ENCODE data around the gene RASGEF1C. TPM values are rescaled to one million over a fixed set of nuclear protein-coding genes. Genes with fewer than 3 reads are reported as not detected.

The RASGEF1C gene
- total RNA-seq, 3 donors from 2014 or later = 0.73 TPM; not detected in 2

DNA sequence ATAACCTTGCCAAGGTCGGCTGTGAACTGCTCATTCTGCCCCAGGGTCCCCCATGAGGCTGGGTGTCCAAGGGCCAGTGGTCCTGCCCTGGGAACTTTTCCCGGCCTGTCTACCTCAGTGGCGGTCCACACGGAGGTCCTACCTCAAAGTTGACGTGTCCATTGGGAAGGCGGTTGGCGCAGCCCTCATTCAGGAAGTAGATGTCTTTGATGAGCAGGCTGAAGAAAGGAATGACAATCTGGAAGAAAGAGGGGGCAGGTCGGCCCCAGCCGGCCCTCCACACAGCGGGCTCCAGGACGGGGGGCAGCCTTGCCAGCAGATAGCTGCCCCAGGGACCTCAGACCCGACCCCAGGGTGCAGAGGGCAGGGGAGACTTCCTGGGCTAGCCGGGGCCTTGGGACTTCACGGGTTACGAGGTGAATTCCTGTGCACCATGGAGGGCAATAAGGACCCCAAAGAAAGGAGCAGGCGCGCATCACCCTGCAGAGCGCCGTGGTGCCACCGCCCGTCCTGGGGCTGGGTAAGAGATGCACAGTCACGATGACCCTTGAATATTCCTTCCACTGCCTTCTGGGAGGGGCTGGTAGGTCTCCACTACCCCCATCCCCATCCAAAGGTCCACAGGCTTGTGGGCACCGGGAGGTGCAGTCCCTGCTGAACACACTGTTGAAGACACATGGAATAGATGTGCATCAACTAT, 94.6 kb downstream of the RASGEF1C start:
- peak in 1 of 2 donors; percentile 34 for DNase-seq (ENCODE audit: low spot score in 2 of 2)
- Histone ChIP-seq H3K27ac (no peak overlapping the region), H3K9me3 (no peaks in the 10 kb centered on the region), H3K36me3 (no peaks in the 10 kb centered on the region), H3K4me1 (no peaks in the 10 kb centered on the region), H3K4me3 (no peak overlapping the region), H3K27me3 (peaks cover 0 to 9% of the 10 kb centered on the region in 2 donors)
- intact Hi-C loops (cut with DNase I; ENCODE audit: low total_unique reads) = no loop called here
- no peak for TF ChIP-seq POLR2AphosphoS5 (IDR thresholded peaks at IDR 0.05)
- TF ChIP-seq POLR2A (IDR thresholded peaks at IDR 0.05) = no peak
- TF ChIP-seq, protein P1, sequence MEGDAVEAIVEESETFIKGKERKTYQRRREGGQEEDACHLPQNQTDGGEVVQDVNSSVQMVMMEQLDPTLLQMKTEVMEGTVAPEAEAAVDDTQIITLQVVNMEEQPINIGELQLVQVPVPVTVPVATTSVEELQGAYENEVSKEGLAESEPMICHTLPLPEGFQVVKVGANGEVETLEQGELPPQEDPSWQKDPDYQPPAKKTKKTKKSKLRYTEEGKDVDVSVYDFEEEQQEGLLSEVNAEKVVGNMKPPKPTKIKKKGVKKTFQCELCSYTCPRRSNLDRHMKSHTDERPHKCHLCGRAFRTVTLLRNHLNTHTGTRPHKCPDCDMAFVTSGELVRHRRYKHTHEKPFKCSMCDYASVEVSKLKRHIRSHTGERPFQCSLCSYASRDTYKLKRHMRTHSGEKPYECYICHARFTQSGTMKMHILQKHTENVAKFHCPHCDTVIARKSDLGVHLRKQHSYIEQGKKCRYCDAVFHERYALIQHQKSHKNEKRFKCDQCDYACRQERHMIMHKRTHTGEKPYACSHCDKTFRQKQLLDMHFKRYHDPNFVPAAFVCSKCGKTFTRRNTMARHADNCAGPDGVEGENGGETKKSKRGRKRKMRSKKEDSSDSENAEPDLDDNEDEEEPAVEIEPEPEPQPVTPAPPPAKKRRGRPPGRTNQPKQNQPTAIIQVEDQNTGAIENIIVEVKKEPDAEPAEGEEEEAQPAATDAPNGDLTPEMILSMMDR (IDR thresholded peaks at IDR 0.05) = no peak

DNA sequence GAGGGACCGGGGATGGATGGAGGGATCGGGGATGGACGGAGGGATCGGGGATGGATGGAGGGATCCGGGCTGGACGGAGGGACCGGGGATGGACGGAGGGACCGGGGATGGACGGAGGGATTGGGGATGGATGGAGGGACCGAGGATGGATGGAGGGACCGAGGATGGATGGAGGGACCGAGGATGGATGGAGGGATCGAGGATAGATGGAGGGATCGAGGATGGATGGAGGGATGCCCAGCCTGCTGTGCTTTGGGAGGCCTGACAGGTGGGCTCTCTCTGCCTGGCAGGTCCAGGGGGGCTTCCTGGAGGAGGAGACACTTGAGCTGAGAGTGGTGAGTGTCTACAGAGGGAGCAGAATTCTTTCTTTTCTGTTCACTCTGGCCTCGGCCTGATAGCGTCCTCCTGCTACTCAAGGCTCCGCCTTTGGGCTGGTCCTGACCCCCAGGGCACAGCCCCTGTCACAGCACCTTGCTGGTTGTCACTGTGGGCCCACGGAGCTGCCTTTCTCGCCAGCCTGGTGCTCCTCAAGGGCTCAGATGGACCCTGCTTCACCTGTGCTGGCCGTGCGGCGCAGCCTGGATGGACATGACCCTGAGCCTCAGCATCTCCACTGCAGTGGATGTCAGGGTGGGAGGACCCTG, 95.2 kb downstream of the RASGEF1C start:
- peak in 1 of 2 donors; percentile 36 for DNase-seq (ENCODE audit: low spot score in 2 of 2)
- Histone ChIP-seq H3K9me3 (no peaks in the 10 kb centered on the region), H3K4me3 (no peak overlapping the region), H3K27me3 (peaks cover 0 to 5% of the 10 kb centered on the region in 2 donors), H3K36me3 (no peaks in the 10 kb centered on the region), H3K27ac (no peak overlapping the region), H3K4me1 (no peaks in the 10 kb centered on the region)
- TF ChIP-seq POLR2AphosphoS5 (IDR thresholded peaks at IDR 0.05) = no peak
- no peak for TF ChIP-seq POLR2A (IDR thresholded peaks at IDR 0.05)
- TF ChIP-seq, protein P1 (IDR thresholded peaks at IDR 0.05) = no peak
- intact Hi-C loops (cut with DNase I; ENCODE audit: low total_unique reads) = no loop called here

DNA sequence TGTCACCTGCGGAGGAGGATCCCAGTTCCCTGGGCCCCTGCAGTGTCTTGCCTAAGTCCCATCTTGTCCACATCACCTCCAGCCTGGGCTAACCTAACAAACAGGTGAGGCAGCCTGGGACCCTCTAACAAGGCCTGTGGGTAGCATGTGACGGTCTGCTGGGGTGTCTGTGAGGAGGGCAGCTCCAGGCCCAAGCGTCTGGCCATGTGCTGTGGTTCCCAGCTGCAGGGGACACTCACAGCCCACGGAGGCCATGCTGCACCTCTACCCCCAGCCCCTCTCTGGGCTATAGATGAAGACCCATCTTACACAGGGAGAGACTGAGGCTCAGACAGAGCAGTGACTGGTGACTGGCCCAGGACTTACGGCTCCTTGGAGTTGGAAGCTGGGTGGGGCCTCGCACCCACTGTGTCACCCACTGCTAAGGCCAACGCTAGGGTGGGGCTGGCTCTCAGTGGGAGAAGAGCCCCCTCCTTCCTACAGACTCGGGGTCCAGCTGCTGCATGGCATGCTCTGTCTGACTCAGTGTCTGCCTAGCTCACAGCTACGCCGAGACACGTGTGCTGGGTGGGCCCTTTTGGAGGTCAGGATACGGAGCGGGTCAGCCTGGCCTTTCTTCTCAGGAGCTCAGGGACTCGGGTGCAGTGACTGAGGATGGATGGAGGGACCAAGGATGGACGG, 96.7 kb downstream of the RASGEF1C start:
- intact Hi-C loops (cut with DNase I; ENCODE audit: low total_unique reads) = no loop called here
- peak in 1 of 2 donors; percentile 41 for DNase-seq (ENCODE audit: low spot score in 2 of 2)

DNA sequence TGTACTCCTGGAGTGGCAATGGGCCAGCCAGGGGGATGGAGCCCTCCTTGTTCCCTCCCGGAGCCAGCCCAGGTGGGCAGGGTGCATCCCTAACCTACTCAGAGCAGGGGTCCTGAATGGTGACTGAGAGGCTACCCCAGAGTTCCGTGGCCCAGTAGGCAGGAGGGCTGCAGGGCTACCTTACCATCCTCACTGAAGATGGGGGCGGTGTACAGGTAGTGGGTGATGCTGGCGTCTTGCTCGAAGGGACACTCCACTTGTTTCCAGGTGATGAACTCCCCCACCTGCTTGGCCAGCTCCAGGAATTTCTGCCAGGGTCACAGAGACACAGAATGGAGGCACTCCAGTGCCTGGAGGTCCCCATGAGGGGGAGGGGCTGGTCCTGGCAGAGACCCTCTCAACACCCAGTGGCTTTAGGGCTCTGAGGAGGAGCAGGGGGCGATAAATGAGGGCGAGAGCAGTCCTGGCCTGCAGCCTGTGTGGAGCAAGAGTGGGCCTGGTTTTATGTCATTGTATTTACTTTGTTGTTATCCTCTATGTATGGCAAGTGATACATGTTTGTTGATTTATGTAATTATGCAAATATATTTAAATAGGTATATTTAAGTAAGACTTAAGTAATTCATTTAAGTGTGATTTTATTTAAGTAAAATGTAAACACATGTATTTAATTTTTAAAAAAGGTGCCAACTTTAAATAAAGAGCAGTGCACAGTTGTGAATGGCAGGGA, 97.6 kb downstream of the RASGEF1C start:
- Histone ChIP-seq H3K9me3 (peaks cover 5 to 13% of the 10 kb centered on the region in 2 donors), H3K4me1 (no peaks in the 10 kb centered on the region), H3K27ac (no peak overlapping the region), H3K36me3 (no peaks in the 10 kb centered on the region), H3K27me3 (no peaks in the 10 kb centered on the region), H3K4me3 (no peak overlapping the region)
- TF ChIP-seq POLR2AphosphoS5 (IDR thresholded peaks at IDR 0.05) (no peak), POLR2A (IDR thresholded peaks at IDR 0.05) (no peak)
- TF ChIP-seq, protein P1 (IDR thresholded peaks at IDR 0.05) = no peak
- intact Hi-C loops (cut with DNase I; ENCODE audit: low total_unique reads) = no loop called here
- no peak for DNase-seq (ENCODE audit: low spot score in 2 of 2)

More for the DNA sequence above, 96.7 kb downstream of the RASGEF1C start:
- no peak overlapping the region for H3K27ac ChIP-seq
- no peaks in the 10 kb centered on the region for H3K36me3 ChIP-seq
- no peaks in the 10 kb centered on the region for H3K4me1 ChIP-seq
- peaks cover 4 to 5% of the 10 kb centered on the region in 2 donors for H3K9me3 ChIP-seq
- no peaks in the 10 kb centered on the region for H3K27me3 ChIP-seq
- TF ChIP-seq, protein P1 (IDR thresholded peaks at IDR 0.05) = no peak
- TF ChIP-seq POLR2AphosphoS5 (IDR thresholded peaks at IDR 0.05) (no peak), POLR2A (IDR thresholded peaks at IDR 0.05) (no peak)
- H3K4me3 ChIP-seq = no peak overlapping the region
